HS-27A (cell line): Measurements from ENCODE around the gene SMC1A.
A peak's percentile ranks its signal among the peaks of the same experiment; 100 is the strongest.
"Not testable (repeated sequence)": the region's sequence is repeated elsewhere in the genome, so short reads cannot be mapped to it uniquely, and the experiment has no call there.

Source experiments
- DNase-seq: peaks from one replicate; pipeline ENCODE4 v3.0.0-alpha.2; 2012; ENCODE audit warnings: low read depth, missing footprints

The SMC1A gene

DNA sequence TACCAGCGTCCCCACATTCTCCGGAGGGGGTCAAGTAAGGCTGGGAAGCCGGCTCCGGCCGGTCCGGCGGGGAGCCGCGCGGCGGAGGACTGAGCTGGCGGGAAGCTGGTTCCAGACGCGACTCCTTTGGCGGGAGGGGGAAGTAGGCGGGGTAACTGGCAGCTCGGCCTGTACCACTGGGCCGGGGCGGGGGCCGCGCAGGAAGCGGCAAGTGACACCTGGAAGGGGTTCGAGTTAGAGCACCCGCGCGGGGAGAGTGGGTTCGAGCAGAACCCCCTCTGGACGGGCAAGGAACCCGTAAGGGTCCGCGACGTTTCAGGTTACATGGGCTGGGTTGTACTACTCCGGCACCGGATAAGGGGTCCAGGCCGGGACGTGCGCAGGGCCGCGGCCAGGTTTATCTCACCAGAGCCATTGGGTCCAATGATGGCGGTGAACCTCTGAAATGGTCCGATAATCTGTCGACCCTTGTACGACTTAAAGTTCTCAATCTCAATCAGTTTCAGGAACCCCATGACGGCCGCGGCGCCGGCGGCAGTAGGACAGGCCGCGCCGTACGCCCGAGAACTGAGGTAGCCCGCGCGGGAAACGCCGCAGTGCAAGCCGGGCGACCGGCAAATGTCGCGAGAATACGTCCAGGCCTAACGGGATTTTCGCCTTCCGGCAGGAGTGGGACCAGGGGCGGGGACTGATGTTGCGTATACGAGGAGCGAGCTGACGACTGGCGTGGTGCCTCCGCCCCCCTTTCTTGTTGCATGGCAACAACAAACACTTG is at the start of gene SMC1A:
Gene SMC1A, minus strand, starts transcription at position 569 of the 775 bp plus-strand sequence. Its CDS starts 54 bp downstream, at position 515.
- peak; percentile 81 for DNase-seq

DNA sequence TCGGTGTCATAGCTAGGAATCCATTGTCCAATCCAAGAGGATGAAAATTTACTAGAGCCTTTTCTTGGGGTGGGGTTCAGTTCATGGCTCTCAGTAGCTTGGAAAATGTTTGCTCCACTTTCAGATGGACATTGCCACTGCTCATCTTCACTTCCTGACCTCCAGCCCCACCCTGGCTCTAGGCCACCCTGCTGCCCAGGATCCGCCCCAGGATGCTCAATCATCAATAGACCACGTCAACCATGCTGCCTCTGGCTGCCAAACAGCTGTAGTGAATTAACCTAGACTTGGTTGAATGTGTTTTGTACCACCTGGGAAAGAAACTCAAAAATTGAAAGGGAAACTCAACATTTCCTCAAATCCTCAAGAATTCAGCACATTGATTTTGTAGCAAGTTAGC is 48.9 kb upstream of the SMC1A start:
- no peak for DNase-seq

DNA sequence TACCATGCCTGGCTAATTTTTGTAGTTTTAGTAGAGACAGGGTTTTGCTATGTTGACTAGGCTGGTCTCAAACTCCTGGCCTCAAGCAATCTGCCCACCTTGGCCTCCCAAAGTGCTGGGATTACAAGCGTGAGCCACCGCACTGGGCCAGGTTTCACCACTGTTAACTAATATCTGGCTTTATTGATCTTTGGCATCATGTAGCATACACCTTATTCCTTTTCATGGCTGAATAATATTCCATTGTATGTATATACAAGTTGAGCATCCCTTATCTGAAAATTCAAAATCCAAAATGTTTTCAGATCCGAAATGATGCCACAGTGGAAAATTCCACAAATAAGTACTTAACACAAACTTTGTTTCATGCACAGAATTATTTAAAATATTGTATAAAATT is 46.2 kb upstream of the SMC1A start:
- not testable (repeated sequence) for DNase-seq

DNA sequence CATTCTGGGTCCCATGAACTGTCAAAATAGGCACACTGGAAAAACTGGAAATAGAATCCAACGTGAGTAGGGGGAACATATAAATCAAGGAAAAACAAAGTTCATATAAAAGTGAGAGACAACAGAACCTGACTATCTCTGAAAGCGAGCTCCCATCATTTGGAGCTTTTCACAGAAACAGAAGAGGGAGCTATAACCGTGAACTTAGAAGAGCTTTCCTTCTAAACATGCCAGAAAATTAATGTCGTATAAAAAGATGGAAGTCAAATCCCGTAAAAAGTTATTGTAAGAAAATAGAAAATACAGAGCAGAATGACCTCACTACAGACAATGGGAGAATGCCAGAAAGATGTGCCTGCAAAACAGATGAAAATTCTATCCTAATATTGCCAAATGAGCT is 35.6 kb upstream of the SMC1A start:
- no peak for DNase-seq

DNA sequence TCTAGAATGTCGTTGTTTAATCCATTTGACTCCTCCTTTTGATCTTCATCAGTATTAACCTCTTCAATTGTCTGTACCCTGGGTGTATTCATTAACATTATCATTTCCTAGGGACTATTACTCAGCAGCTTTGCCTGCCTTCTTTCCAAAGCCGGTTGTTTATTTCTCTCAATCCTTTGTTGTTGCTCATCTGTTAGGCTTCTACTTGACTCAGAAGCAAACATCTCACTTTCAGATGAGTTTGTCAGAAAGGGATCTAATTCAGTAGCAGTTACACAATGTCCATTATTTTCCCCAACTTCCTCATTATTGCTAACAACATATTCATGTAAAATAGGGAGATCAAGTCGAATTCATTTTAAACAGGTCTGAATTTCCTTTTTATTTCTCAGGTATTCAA is 33.8 kb upstream of the SMC1A start:
- no peak for DNase-seq

DNA sequence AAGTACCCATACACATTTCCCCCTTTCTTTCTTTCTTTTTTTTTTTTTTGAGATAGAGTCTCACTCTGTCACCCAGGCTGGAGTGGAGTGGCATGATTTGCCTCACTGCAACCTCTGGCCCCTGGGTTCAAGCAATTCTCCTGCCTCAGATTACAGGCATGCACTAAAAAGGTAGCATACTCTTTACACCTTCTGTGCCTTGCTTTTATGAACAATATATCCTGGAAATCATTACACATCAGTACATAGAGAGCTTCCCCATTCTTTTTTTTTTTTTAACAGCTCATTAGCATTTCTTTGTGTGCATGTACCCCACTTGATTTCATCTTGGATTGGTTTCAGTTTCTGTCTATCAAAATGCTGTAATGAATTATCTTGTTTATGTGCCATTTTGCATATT is 30.4 kb upstream of the SMC1A start:
- DNase-seq: no peak

DNA sequence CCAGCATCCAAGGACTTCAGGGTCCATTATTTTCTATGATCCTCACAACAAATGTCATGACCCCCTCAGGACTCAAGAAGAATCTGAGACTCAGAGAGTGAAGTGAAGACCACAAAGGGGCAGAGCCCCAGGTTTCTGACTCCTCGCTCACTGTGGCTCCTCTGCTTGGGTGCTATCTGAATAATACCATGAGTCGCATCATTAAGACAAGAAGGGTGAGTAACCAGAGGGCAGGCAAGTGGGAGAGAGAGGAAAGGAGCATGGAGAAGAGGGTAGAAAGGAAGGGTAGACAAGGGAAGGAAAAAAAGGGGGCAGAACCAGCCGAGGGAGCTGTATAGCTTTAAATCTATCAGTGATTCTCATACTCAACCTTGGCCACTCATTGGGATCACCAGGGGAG is 27.2 kb upstream of the SMC1A start:
- no peak for DNase-seq

DNA sequence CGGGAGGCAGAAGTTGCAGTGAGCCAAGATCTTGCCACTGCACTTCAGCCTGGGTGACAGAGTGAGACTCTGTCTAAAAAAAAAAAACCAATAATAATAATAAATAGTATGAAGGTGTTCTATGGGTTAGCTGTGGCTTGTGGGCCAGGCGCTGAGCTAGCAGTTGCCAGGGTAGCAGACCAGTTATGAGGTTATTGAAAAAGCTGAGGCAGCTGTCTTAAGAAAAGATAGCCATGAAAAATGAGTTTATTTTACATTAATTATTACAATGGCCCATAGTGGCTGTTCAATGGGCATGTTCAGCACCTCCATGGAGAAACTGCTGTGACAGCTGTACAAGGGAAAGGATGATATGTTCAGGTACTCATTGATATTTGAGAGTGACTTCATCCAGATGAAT is 25.0 kb upstream of the SMC1A start:
- no peak for DNase-seq

DNA sequence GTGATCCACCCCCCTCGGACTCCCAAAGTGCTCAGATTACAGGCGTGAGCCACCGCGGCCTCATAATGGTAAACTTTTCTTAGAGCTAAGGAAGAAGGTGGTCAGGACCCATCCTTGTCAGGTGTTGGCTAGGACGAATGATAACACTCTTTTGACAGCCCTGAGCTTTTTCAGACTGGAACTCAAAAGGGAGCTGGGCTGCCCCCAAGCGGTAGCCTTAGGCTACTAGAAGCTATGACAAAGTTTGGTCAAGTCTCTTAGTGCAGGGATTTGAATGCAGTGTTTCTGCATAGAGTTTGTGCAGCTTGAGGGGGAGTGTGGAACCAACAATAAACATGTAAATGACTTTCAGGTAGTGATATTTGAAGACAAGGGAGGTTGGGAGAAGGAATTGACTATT is 23.5 kb upstream of the SMC1A start:
- no peak for DNase-seq

DNA sequence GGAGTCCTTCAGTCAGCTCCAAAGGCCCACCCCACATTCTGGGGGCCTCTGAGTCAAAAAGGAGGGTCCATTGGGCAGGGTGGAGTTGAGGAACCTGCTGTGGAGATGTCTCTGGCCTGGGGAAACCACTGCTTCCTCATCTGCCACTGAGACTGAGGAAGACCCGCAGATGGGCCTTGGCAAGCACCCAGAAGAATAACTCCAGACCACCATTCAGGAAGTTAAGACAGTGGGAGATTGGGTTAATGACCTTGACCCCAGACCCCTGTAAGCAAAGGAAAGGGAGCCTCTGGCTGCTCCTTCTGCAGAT is 19.8 kb upstream of the SMC1A start:
- DNase-seq: no peak

DNA sequence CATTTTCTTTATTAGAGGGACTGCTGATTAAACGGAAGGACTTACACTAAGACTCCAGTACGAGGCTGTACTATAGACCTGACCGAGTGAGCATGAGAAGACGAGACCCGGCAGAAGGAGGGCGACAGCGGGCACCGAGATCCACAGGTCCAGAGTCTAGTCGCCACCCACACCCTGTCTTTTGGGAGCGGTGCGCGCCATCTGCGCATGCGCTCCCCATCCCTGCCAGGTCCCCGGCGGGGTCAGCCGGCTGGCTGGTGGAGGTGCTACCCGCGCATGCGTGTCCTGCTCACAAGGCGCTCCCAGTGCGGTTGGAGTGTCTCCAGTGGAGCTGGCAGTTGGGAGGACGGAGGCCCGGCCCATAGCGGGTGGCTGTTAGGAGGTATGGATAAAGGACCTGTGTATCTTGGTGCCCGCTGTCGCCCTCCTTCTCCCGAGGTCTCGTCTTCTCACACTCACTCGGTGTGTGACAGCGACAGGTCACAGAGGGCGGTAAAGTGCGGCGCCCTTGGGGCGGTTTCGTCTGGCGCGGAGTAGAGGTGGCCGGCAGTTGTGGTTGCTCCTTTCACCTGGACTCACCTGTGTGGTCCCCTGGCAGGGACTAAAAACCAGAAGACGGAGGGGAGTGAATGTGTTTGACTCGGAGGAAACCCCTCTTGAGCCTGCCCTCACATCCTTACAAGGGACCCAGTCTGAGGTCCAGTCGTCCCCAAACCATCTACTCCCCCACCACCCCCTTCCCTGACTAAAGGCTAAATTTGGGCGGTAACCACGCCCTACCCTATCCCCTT is 19.3 kb upstream of the SMC1A start:
- DNase-seq: peak; percentile 56

DNA sequence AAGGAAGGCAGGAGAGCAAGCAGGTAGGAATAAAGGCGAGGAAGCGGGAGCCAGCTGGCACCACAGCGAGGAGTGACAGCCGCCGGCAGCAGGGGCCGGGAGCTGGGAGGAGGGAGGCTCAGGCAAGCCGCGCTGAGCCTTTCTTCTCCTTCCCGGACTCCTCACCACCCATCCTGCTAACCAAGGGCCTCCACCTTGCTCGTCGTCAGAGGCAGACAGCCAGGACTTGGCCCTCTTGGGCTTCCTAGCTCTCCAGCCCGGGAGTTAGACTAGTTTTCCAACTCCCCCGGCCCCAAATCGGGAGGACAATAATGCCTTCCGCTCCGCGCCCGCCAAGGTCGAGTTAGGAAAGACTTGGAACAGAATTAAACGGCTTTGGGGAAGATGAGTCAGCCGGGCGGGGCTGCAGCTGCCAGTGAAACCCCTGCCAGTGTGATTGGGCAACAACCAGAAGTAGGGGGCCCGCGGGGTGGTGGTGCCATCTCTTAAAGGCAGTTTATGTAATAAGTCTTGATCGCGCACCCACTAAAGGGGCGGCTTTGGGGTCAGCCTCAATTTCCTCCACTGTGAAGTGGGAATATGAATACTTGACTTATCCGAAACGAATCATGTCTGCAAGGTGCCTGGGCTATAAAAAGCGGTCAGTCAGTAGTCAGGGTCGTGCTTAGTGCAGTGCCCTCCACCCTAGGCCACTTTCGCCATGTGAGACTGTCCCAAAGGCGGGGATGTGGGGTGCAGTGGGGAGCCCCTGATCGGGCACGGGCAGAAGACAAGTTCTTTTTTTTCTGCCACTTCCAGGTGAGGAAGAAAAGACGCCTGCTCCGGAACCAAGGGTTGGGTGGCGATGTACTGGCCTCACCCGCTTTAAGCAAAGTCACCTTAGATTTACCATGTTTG is 18.4 kb upstream of the SMC1A start:
- peak; percentile 41 for DNase-seq

DNA sequence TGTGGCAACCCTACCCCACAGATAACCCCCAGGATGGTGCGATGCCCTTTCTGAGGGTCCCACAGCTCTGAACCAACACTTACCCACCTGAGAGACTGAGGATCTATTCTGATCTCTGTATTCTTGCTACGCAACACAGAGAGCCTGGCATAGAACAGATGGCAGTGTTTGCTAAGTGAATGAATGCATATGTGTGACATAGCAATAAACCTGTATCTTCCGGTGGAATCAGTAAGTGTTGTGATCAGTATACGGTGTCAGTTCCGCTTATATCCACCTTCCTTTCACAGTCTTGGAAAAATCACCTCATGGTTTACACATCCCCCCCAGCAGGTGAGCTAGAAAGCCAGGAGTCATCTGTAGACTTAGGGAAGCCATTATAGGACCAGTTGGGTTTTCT is 17.6 kb upstream of the SMC1A start:
- no peak for DNase-seq

DNA sequence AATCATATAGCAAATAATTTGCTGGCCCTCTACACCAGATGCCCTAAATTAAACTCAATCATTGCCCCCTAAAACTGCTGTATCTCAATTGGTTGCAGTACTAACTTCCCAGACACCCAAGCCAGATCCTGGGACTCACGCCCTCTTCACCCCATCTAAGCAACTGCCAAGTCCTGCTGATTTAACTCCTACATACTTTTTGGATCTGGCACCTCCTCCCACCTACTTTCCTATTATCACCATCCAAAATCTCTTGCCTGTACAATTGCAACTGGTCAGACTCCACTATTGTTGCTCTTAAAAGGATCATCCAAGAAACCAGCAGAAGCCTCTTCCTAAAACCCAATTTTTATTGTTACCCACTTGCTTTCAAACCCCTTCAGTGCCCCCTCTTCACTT is 16.4 kb upstream of the SMC1A start:
- DNase-seq: no peak

DNA sequence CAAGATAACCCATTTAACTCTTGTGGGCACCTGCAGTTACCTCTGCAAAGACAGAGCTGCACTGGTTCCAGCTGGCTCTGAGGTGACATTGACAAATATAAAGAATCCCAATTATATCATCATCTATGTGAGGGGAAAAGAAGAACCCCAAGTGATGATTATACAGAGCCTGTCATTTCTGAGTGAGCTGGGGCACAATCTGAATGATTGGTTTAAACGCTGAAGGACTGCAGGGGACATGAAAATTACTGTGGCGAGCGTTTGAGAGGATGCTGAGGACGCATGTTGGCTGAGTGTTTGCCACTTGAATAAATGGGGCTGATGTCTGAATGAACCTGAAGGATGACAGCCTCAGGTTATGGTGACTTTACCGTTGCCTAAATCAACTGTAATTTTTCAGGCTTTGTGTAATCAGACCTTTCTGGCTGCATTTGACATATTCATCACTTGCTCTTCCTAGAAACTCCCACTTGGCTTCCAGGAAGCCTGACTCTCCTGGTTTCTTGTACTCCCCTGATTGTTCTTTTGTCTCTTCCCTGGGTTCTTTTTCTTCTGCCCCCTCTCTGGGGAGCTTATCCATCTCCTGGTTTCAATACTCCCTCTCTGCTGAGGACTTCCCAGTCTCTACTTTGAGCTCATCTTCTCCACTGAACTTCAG is 15.8 kb upstream of the SMC1A start:
- no peak for DNase-seq

DNA sequence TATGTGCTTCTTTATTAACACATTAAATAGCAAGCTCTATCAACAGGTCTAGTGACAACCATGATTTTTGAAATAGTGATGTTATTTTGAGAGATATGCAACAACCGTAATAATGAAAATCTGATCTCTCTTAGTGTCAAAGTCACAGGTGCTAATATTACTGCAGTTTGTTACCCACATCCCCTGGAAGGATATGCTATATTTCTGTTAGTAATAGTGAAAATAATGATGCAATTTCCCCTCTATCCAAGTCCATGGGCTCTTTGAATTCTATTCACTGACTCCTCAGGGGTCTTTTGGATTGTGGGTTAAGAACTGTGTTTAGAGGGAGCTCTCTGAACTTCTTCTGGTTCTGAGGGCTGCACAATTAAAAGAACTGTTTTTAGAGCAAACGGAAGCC is 14.8 kb upstream of the SMC1A start:
- DNase-seq: no peak

DNA sequence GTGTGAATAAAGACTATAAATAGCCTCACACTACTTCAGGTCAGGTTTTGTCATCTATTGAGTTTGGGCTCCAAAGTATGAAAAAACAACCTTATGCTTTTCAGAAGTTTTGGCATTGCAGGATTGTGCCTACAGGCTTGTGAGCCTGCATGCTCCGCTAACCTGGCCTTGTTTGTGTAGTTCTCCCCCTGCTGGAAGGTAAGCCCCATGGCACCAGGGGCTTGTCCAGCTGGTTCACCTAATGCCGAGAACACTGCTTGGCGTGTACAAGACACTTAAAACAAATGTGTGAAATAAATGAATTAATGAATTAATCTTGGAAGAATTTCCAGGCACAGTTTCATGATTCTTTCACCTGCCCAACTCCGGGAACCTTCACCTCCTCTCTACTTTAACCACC is 13.5 kb upstream of the SMC1A start:
- no peak for DNase-seq

DNA sequence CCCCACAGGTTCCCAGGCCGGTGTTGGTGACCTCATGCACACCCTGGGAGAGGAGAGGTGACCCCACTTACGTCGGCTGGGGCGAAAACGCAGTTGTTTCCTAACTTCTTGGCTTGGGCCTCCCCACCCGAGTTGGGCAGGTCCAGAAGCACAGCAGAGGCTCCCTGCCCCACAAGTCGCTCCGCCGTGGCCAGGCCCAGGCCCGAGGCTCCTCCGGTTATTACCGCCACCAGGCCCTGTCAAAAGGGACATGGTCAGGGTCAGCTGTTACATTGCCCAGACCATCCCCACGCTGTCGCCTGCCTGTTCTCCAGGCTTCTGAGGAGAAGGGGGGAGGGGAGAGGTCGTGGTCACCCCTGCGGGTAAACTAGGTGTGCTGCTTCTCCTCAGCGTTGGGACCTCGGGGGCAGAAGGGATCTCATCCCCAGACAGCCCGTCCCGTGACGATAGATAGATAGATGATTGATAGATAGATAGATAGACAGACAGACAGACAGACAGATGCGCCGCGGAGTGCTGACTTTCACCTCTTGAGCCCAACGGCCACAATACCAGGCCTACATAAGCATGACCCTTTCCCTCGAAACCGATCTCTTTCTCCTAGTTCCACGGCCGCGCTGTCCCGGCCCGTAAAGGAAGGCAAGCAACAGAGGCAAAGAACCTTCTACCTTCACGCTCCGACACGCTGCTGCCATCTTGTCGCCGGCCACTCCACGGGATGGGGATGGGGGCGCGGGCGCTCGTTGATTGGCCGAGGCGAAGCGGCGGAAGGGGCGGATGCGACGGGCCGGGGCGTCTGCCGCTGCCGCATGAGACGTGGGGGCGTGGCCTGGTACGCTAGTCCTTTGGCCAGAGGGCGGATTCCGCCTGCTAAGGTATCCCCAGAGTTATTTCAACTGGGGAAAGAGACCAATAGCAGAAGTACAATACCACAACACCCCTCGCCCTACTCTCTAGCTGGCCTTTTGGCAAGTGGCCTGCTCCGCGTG is 11.5 kb upstream of the SMC1A start, which contains the start of gene HSD17B10:
Gene HSD17B10, minus strand, starts transcription at position 720 of the 989 bp plus-strand sequence. Its CDS starts 25 bp downstream, at position 695.
- DNase-seq: peak; percentile 46

DNA sequence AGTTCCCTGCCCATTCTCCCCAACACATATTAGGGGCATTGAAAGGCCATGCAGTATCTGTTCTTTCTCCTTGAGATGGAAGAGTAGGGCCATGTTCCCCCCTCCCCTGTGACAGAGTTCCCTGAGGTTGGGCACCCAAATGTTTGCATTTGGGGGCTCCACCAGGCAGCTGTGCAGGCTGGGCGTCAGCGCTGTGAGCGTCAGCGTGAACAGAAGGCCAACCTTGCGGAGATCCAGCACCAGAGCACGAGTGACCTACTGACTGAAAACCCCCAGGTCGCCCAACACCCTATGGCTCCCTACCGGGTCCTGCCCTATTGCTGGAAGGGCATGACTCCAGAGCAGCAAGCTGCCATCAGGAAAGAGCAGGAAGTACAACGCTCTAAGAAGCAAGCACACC is 7.8 kb upstream of the SMC1A start:
- no peak for DNase-seq

DNA sequence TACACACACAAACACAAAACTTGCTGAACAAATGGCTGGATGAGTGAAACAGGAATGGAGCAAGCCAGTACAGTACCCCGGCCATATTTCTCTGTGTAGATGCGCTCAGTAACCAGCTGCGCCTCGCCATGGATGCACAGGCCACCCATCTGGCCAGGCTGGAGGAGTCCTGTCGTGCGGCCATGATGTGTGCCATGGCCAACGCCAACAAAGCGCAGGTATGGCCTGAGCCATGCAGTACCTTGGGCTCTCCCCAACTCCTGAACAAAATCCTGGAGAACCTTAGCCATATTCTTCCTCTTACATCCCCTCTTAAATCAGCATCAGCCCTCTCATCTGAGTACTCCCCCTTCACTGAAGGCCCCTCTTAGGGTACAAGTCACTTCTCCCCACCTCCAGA is 7.3 kb upstream of the SMC1A start:
- DNase-seq: no peak

DNA sequence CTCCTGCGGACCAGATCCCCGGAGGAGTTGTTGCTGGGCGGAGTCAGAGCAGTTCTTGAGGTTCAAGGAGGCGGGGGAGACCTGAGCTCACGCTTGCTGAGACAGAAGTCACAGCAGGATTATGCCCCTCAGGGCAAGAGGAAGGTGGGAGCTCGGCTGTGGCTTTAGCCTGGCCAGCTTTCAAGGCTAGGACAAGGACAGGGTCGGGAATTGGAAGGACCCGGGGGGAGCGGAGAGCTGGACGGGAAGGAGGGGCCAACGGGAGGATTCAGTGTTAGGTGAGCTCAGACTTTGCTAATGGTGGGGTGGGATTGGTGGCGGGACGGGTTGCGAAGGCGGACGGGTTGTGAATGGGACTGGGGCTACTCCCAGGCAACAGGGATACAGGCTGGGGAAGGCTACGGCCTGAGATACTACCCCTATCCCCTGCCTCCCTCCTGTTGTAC is 430 bp upstream of the SMC1A start, which contains the start of gene RIBC1:
Gene RIBC1, plus strand, starts transcription at position 13 of the 446 bp plus-strand sequence. CDS start 3,404 bp downstream, outside the sequence.
- DNase-seq: no peak
